RKO (cell line): ENCODE measurements around the gene ATP7B.
"Not testable (repeated sequence)": the region's sequence is repeated elsewhere in the genome, so short reads cannot be mapped to it uniquely, and the experiment has no call there.

ENCODE experiments used
- DNase-seq: peaks from one replicate; pipeline ENCODE4 v3.0.0-alpha.2; 2016; ENCODE audit warnings: low spot score

Gene ATP7B

DNA sequence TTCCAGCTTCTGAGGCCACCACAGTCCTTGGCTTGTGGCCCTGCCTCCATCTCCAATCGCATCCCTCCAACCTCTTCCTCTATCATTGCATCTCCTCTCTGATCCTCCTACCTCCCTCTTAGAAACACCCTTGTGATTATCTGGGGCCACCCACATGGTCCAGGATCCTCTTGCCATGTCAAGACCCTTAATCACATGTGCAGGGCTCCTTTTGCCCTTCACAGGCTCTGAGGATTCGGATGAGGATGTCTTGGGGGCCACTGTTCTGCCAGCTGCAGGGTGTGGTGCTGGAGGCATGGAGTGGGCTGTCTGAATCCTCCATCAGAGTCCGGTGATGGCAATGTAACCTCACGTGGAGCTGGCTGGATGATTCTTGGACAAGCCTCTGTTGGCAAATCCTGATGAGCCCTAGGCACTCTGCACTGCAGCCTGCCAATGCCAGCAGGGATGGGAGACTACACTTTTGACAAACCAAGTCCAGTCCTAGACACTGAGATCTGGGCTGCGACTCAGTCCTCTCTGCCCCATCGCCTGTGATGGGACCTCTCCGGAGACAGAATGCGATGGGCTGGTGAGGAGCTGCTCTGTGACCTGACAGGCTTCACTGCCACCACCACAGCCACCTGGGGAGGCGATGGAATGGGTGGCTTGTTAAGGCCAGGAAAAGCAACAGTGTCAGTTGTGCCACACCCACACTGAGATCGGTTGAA lies 88.3 kb downstream of the ATP7B start:
- DNase-seq, result no peak

DNA sequence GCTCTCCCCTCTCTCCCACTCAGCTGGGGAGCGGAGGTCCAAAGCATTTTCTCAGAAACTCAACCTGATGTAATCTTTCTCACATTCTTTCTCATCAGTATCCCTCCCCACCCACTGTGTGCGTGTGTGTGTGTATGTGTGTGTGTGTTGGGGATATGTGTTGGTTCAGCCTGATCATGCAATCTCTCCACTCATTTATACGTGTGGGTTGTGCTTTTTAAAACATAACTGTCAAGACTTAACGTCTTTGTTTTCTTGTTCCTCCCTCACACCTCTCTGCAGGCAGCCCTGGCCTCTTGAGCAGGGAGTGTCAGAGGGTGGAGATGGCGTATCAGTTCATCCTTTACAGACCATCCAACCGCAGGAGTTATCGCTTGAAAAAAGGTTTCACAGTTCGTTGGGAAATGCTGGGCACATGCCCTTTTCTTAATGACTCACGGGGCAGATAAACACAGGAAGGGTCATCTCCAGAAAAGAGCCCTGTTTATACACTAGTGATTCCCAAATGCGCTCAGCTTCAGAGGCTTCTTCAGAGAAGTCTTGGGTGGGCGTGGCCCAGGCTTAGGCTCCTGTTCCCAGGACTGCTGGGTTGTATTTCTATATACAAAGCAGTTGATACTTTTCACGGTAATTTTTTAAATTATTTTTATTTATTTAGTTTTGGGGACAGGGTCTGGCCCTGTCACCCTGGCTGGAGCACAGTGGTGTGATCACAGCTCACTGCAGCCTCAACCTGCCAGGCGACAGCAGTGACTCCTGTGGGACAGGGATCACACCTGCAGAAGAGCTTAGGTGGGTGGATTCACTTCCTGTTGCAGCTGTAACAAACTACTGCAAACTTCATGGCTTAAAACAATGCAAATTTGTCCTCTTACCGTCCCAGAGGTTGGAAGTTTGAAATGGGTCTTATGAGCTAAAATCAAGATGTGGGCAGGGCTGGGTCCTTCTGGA lies 89.2 kb downstream of the ATP7B start:
- DNase-seq, result no peak

DNA sequence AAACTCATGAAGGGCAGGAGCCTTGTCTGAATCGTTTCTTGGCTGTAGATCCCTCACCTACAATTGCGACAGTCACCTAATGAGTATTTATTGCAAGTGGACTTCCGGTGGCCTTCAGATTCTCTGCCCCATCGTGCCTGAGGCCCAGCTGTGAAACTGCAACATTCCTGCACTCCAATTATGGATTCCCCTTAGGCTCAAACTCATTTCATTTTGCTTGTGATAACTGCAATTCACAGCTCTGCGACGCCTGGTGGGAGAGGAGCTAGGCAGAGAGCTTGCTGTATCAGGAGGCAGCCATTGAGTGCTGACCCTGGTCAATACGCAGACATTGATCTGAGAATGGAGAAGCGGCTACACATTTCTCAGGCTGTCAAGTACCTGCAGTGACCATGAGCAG lies 90.5 kb downstream of the ATP7B start:
- no peak for DNase-seq

DNA sequence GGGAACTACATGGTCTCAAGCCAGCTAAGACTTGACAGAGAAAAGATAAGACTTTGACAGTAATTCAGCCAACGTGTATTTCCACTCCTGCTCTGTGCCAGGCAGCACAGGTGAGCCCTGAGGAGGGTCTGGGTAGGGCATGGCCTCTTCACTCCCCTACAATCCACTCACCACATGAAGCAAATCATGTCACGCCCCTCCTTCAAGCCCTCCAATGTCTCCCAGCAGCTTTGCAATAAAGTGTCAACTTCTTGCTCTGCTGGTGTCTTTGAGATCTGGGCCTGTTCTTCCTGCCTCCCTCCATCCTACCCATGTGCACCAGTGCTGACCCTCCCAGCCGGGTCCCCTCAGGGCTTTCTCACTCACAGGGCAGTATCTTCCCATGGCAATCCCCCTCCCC lies 91.0 kb downstream of the ATP7B start:
- DNase-seq, result no peak

DNA sequence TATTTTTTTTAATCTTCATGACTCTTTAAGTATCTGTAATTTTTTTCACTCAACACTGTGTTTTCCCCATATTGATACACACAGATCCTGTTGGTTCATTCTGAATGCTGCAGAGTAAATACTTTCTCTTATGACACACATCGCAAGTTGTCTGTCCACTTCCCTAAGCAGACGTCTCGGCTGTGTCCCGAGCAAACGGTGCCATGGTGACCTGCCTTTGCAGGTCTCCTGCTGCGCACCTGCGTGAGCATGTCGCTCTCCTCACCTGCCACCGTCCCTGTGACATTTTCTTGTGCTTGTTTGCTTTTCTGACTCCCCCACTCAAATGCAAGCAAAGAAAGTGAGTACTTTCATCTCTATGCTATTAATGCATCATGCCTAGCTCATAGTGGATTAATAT lies 91.7 kb downstream of the ATP7B start:
- DNase-seq, result no peak

DNA sequence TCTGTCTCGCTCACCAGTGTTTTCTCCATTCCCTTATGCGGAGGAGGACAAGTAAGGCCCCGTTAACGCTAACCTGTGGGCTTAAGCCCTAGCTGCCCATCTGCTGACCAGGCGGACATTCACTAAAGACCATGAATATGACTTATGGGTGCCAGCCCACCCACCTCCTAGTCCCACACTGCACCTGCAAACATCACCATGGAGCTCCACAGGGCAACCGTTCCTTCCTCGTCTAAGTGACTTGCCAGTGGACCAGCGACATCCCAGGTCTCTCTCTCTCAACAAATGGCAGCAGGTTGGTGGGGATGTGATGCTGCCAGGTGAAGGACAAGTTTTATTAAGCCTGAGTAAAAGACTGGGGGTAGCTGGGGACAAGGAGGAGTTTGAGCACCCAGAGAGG lies 94.3 kb downstream of the ATP7B start:
- DNase-seq, result no peak

DNA sequence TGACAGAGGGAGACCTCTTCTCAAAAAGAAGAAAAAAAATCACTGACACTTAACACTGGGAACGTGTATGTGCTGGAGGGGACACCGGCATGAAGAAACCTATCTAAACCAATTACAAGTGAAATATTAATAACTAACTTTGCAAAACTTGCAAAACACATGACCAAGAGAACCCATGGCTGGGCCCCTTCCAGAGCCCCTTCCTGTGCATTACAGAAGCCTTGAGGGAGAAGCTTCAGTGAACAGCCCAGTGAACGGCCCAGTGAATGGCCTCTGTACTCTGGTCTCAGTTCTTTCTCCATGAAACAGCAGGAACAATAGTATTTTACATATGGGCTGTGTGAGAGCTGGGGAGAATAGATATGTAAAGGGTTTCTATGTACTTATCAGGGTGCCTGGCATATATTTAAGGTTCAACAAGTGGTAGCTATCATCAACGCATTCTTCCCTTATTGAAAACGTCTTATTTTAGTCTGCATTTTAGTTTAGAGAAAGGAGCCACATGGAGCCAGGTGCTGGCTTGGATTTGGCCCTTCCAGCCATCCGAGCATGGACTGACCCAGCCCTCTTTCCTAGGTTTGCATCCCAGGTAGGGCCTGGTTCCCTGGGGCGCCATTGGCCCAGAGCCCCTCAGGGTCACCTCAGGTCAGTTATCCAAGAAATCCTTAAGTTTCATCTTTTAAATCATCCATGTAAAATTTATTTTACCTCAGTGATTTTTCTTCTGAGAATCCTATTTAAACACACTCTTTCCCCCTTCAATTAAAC lies 95.0 kb downstream of the ATP7B start:
- DNase-seq, result no peak

DNA sequence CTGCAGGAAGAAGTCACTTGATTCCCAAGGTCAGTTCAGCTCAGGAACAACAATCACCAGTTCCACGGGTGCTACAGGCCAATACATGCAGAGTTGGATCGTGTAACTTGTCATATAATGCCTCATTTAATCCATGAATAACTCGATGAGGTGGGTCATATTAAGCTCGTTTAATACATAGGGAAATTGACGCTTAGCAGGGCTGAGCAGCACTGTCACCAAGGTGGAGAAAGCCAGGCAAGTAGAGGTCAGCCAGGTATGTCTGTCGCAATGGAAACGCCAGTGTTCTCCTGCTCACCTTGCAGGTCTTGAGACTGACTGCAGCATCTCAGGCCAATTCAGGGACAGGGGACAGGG lies 97.1 kb downstream of the ATP7B start:
- DNase-seq, result no peak

DNA sequence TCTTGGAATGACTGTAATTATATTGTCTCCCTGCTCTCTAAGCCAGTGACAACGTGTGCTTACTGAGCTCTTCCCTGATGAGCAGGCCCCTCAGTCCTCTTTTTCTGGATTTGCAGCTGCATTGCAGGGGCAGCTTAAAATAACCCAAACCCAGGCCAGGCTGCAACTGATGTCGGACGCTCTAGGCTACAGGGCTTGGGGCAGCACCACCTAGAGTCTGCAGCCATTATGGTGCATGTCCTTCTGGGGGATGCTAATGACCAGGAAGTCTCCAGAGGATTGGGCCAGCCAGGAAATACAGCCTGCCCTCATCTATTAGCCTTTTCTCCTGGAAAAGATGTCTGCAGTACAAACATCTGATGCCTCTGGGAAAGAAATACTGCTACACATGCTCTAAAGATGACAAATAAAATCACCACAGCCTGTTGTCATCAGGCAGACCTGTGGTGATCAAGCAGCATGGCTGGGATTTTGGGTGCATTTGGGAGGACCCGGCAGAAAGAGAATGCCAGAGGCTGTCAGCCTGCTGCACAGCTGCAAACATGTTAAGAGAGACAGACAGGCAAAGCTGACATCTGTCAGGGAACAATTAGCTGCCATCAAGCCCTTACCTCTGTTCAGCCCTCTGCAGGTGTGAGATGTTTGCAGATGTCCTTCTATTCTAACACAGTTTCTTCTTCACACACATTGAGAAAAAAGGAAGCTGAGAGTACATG lies 97.7 kb downstream of the ATP7B start:
- DNase-seq, result no peak

DNA sequence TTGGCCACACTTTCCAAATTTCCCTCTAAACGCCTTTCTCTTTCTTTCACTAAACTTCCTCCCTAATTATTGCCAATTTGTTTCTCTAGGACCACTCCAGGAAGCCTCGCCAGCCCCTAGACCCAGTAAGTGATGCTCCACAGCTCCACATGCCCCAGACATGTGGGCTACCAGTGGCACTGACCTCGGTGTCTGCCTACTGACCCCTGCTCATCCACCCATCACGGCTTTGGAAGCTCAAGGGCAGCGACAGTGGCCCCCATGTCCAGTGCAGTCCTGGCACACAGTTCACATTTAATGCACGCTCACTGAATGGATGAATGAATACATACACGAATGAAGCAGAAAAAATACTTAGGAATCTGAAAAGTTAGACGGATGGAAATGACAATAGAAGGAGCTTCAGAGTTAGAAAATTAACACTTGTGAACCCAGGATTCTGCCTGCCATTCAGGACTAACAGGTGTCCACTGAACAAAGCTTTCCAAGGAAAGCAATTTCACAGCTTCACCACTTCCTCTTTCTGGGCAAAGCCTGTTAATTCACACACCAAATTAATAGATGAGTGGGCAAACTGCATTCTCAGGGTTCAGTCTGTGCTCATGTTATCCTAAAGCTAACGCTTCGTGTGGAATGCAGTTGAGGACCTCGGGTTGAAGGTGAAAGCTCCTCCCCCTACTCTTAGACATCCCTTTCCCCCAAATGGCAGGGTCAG lies 98.6 kb downstream of the ATP7B start:
- DNase-seq, result no peak

DNA sequence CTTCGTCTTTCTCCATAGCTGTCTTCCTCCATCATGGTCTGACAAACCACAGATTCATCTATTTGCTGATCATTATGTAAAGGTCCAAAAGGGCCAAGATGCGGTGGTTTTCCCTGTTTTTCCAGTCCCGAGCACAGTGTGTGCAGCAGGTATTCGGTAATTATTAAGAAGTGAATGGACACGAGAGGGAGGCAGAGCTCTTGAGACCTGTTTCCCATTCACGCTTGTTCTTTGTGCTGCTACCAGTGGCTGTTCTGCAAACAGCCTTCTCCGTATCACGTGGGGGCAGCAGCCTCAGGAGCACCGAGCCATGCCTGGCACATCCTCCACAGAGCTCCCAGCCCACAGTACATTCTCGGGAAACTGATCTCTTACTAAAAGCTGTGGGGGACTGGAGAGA lies 99.2 kb downstream of the ATP7B start:
- no peak for DNase-seq

DNA sequence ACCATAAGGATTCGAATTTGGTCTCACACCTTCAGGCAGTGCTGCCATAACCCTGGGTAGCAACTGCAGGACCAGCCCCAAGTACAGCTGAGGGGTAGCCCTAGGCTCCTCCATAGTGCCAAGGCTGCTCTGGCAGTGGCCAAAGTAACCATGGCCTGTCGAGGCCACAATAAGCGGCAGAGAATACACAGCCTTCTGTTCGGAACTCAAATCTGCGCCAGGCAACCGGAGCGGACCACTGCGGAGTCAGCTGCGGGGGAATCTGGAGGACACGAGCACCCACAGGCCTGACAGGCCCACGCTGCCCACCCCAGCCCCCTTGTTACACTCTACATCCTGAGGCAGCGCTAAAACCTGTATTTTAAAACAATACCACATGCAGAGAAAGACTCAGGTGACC lies 100.7 kb downstream of the ATP7B start:
- DNase-seq, result no peak

DNA sequence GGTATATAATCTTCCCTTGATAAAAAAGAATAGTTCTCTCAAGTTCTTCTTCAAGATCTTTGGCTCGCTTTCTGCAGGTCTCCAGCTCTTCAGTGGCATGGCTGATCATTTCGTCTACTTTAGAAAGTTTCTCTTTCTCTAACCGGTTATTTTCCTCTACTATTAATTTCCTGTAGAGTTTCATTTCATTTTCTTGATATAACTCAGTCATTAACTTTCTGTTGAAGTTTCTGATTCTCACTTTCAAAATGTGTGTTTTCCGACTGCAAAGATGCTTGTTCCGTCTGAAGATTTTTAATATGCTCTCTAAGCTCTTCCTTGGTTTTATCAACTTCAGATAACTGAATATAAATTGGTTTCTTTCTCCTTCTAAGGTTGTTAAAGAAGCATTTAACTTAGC lies 102.0 kb downstream of the ATP7B start:
- not testable (repeated sequence) for DNase-seq

DNA sequence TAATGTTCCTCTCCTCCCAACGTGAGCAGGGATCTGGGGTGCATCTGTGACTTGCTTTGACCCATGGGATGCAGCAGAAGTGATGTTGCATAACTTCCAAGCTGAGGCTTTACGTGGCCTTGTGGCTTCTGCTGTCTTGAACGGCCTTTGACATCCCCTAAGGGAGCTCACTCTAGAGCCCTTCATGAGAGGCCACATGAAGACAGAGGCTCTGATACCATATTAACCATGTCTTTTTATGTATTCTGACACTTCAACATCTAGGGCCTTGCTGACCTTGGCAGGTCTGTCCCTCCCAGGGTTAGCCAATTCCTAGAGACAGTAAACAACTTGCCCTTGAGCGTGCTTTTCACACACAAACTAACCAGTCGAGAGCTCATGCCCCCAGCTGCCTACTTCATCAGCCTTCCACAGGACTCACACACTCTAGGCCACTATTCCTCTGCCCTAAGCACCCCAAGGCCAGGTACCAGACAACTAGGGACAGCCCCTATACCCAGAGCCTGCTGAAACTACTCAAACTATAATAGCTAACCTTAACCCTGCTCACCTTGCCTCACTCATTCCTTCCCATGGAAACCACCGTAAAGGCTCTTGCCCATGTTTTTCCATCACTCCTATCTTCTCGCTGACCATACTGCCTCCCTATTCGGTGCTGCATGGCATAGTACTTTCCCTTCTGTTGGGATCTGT lies 104.1 kb downstream of the ATP7B start:
- no peak for DNase-seq

DNA sequence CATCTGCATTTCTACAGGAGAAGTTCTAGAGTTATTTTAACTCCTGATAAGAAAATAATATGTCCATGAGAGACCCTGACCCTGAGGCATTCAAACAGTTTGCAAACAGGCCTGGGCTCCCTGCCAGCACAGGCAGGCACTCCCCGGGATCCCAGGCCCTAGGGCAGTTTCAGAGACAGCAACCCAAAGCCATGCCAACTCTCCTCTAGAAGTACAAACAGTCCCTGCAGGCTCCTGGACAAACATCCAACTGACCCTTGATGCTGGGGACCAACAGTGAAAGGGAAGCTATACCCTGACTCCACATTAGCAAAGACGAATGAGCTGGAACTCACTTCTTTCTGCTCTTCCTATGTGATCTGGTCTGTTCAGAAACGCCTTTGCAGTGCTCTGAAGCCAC lies 104.7 kb downstream of the ATP7B start:
- DNase-seq, result no peak

DNA sequence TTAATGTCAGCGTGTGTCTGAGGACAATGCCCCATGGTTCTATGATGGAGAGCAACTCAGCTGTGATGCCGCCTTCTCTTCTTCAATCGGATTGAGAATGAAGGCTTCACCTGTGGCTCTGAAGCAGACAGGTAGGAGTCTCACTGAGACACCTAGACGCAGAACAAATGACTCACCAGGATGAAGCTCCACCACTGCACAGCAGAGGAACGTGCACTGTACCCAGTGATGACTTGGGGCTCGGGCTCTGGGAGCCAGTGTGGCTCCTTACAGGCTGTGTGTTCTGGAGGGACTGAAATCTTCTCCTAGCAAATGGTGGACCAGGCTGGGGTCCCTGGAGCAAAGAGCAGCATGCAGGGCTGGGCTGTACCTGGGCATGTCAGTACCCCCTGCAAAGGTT lies 105.5 kb downstream of the ATP7B start:
- no peak for DNase-seq

DNA sequence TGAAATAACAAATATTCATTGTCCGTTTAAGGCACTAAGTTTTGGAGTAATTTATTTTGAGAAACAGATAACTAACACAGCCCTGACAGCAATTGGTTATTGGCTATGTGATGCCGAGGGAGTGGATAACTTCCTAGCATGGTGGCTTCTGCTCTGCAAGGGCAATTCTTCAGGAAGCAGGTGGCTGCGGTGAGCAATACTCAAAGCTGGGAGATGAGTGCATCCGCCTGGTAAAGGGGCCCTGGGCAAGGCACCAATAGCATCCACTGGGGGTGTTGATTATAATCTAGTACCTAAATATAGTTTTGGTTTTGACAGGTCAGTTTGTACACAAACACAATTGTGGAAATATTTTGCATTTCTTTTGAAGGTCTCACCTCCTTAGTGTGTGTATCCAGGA lies 108.5 kb downstream of the ATP7B start:
- no peak for DNase-seq

DNA sequence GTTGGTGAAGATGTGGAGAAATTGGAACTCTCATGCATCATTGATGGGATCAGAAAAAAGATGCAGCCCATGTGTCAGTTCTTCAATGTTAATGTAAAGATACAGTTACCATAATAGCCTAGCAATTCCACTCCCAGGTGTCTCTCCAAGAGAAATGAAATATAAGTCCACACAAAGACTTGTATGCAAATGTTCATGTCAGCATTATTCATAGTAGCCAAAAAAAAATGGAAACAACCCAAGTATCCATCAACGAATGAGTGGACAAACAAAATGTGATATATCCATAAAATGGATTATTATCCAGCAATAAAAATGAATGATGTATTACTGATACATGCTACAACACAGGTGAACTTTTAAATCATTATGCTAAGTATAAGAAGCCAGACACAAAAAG lies 110.8 kb downstream of the ATP7B start:
- DNase-seq, result no peak

DNA sequence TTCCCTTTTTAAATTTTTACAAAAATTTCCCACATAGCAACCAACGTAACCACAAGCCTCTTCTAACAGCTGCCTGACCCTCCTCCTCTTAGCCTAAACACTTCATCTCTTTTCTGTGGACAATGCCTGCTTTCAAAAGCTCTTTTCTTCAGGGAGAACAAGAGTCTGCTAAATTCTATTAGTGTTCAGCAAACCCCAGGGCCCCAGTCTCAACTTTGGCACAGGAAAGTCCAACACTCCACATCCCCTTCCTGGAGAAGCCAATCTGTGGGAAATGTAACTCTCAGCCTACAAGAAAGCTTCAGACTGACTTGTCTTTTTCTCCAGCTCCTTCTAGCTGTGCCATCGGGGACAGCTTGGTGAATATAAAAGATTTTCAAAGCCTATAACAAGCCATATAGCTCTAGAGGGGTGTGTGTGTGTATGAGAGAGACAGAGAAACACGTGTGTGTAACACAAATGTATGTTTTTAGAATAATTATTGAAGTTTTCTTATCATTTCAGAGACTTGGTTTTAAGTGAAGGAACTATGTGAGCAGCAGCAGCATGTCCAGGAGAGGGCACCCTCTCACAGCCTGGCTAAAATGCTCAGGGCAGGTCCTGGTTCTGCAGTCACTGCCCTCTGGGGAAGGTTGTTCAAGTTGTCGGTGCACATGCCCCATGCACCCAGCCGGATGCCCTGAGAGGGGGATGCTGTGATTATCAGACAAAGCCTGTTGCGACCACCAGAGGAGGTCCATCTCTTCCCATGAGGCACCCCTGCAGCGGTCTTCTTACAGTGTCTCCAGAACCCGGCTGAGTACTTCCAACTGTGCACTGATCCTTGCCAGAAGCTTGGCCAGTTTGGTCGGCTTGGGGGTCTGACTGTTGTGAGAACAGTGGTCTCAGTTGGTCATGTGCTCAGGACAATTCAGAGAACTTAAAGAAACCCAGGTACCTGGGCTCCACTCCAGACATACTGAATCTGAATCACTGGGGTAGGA lies 115.1 kb downstream of the ATP7B start:
- peak; percentile 66 for DNase-seq

DNA sequence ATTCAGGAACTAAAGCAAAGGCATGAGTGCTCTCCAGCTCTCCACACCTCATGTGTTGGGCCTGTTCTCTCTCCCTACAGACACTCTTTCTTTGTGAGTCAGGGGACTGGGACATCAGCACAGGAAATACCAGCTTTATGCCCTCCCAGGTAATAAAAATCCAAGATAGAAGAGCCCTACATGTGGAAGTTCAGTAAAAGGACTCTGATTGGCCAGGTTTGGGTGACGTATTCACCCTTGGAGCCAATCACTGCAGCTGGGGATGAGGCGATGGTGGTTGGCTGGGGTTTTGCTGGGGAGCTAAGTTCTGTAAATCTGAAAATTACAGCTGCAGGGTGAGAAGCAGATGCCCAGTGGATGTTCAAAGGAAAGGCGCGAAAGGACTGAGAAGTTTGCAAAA lies 117.0 kb downstream of the ATP7B start:
- DNase-seq, result no peak
